B cell (primary cell): Measurements from ENCODE around the gene EFCAB7. TPM values are rescaled to one million over a fixed set of nuclear protein-coding genes. Genes with fewer than 3 reads are reported as not detected.

ENCODE experiments used
- ATAC-seq: fragments of 200-7000 bp; cut with Tn5 transposase; one replicate; pipeline ENCODE4 v1.10.0; 2021; ENCODE audit warnings: low read depth, mild to moderate bottlenecking, moderate number of reproducible peaks, moderate library complexity
- CTCF ChIA-PET: fragments of 350-600 bp; sonication (Branson Sonifier 250); formaldehyde crosslinking; loops from one replicate; lab custom pipeline; 2021; ENCODE audit warnings: antibody characterized with exemption, inconsistent platforms; lab: Charles Lee
- POLR2A ChIA-PET: fragments of 350-600 bp; sonication (Branson Sonifier 250); formaldehyde crosslinking; loops from one replicate; lab custom pipeline; 2021; ENCODE audit warnings: antibody characterized with exemption; lab: Charles Lee
- DNase-seq: peaks from one replicate; pipeline ENCODE4 v3.0.0; 2013
- H2AFZ ChIP-seq: 2 replicates; pipeline ENCODE4 v1.6.1; 2012; ENCODE audit warnings: mild to moderate bottlenecking, low read depth, low read length; ENCODE audit not compliant: insufficient read depth, poor library complexity, severe bottlenecking
- H3K27ac ChIP-seq, 2 donors: 1 replicate in 1 of 2; 2 replicates in 1 of 2; pipeline ENCODE4 v1.5.1; 2012 to 2013; ENCODE audit warnings: low read length in 2 of 2, mild to moderate bottlenecking in 2 of 2, moderate library complexity in 1 of 2
- H3K27me3 ChIP-seq, 4 experiments: fragments of 200-600 bp in 1 of 4; sonication (generic) in 1 of 4; replicated peaks in 1 of 4; 1 replicate in 2 of 4; 2 replicates in 2 of 4; pipeline versions ENCODE4 v1.6.1 to v1.7.0; 2013 to 2016; ENCODE audit warnings: low read length in 3 of 4, mild to moderate bottlenecking in 2 of 4, mixed read lengths in 1 of 4, moderate library complexity in 1 of 4; ENCODE audit not compliant: insufficient read depth in 4 of 4, control insufficient read depth in 3 of 4; ENCODE audit errors: control extremely low read depth in 1 of 4
- H3K36me3 ChIP-seq, 2 experiments: replicated peaks in 1 of 2; 1 replicate in 1 of 2; 2 replicates in 1 of 2; pipeline versions ENCODE4 v1.6.1 to v1.7.1; 2013; ENCODE audit warnings: low read length in 1 of 2; ENCODE audit not compliant: insufficient read depth in 2 of 2, control insufficient read depth in 1 of 2; ENCODE audit errors: control extremely low read depth in 1 of 2, extremely low read depth in 1 of 2
- H3K4me1 ChIP-seq, 2 donors: fragments of 200-600 bp in 1 of 2; sonication (generic) in 1 of 2; 1 replicate in 1 of 2; 2 replicates in 1 of 2; pipeline versions ENCODE4 v1.5.1 to v1.6.1; 2013 to 2017; ENCODE audit warnings: low read length in 2 of 2; ENCODE audit not compliant: control insufficient read depth in 2 of 2, insufficient read depth in 2 of 2
- H3K4me2 ChIP-seq: replicated peaks from 2 replicates; pipeline ENCODE3; 2012; ENCODE audit warnings: mild to moderate bottlenecking, low read depth, low read length; ENCODE audit not compliant: poor library complexity, severe bottlenecking
- H3K4me3 ChIP-seq, 5 experiments: fragments of 200-600 bp in 1 of 5; sonication (generic) in 1 of 5; 1 replicate in 3 of 5; 2 replicates in 2 of 5; pipeline versions ENCODE4 v1.5.1 to v1.7.0; 2011 to 2016; ENCODE audit warnings: low read length in 4 of 5, mild to moderate bottlenecking in 4 of 5, low read depth in 2 of 5, control low read depth in 1 of 5, moderate library complexity in 1 of 5; ENCODE audit not compliant: insufficient read depth in 1 of 5; ENCODE audit errors: control extremely low read depth in 1 of 5, extremely low read depth in 1 of 5
- H3K79me2 ChIP-seq: fragments of 200-600 bp; sonication (generic); one replicate; pipeline ENCODE4 v1.6.0; 2016; ENCODE audit warnings: low read length; ENCODE audit not compliant: control insufficient read depth, insufficient read depth
- H3K9ac ChIP-seq: fragments of 200-600 bp; sonication (generic); 2 replicates; pipeline ENCODE4 v1.6.1; 2017; ENCODE audit warnings: mild to moderate bottlenecking, low read length, moderate library complexity
- H3K9me3 ChIP-seq, 3 donors: one replicate each; pipeline versions ENCODE4 v1.6.1 to v1.7.1; 2013; ENCODE audit warnings: low read length in 2 of 3; ENCODE audit not compliant: control insufficient read depth in 2 of 3, insufficient read depth in 1 of 3; ENCODE audit errors: control extremely low read depth in 1 of 3
- H4K20me1 ChIP-seq: 2 replicates; pipeline ENCODE4 v1.6.0; 2012; ENCODE audit warnings: mild to moderate bottlenecking, low read length; ENCODE audit not compliant: insufficient read depth, control insufficient read depth, poor library complexity, severe bottlenecking
- H3K27ac Mint-ChIP-seq: one replicate; pipeline ENCODE4 v1.8.0; 2021; ENCODE audit warnings: mixed read lengths
- H3K27me3 Mint-ChIP-seq: one replicate; pipeline ENCODE4 v1.8.0; 2021; ENCODE audit warnings: mixed read lengths
- H3K4me1 Mint-ChIP-seq: one replicate; pipeline ENCODE4 v1.8.0; 2021; ENCODE audit warnings: mixed read lengths
- H3K4me3 Mint-ChIP-seq: one replicate; pipeline ENCODE4 v1.8.0; 2021; ENCODE audit warnings: mixed read lengths
- H3K9me3 Mint-ChIP-seq: one replicate; pipeline ENCODE4 v1.8.0; 2022; ENCODE audit warnings: mixed read lengths; ENCODE audit not compliant: insufficient read depth
- EZH2 ChIP-seq: IDR thresholded peaks from 2 replicates; pipeline ENCODE4 v1.6.1; 2012; ENCODE audit warnings: borderline replicate concordance, low read depth, mild to moderate bottlenecking, moderate library complexity, low read length; ENCODE audit not compliant: insufficient read depth, poor library complexity, severe bottlenecking
- WGBS: methylation state at CpG from one replicate; pipeline ENCODE4 v1.1.5; 2013; ENCODE audit warnings: missing lambda C conversion rate; ENCODE audit not compliant: insufficient coverage; 5-methylcytosine and 5-hydroxymethylcytosine counted together
- intact Hi-C: fragments of 100-400 bp; cut with micrococcal nuclease; formaldehyde crosslinking; loops from one replicate; pipeline ENCODE4 v1.10.0; 2022
- polyA plus RNA-seq: library from polyadenylated mRNA; depleted of rRNA; stranded (reverse); fragments of >200 nt; gene quantifications from 2 replicates; pipeline ENCODE4 v1.2.3, GENCODE V29; 2012
- total RNA-seq, 2 donors: library from RNA; stranded (reverse); fragments of 120-200 nt in 1 of 2; gene quantifications; 1 replicate in 1 of 2; 2 replicates in 1 of 2; pipeline versions ENCODE4 v1.2.3 to v1.2.4, GENCODE V29; 2013 to 2022
- TF ChIP-seq, protein P1 (sequence below): fragments of 200-600 bp; IDR thresholded peaks from one replicate; pipeline ENCODE4 v1.8.0; 2022; ENCODE audit warnings: antibody characterized with exemption, mild to moderate bottlenecking

Gene EFCAB7
- total and polyA plus RNA-seq, 2 donors (not counting 1 experiment from before 2014, with no cell fraction given) = 3.6 to 11.2 TPM

DNA sequence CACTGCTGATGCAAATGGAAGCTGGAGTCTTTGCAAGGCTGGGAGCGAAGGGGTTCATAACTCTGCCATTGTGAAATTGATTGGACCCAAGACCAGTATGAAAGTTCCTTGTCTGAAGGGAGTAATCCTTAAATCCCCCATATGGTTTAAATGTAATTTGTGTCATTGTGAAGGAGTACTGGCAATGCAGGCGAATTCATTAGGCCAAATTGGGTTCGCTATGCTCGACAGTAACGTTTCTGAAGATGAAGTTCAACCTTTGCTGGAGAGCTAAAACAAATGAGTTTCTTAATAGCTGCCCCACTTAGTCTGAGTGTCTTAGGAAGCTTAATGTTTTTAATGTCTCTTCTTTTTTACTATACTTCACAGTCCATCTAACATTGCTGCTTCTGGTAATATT, 97.3 kb downstream of the EFCAB7 start:
- H3K9me3 Mint-ChIP-seq = no peaks in the 10 kb centered on the region
- ChIA-PET CTCF (interaction anchor here (0.9 to 1.4 kb wide), 3 partner anchors 71 to 627 kb away, joined by 3 to 5 read pairs (median 3); no protein-coding TSS in a partner anchor), POLR2A (no interaction called here)
- H3K27me3 Mint-ChIP-seq = no peaks in the 10 kb centered on the region
- peaks cover 0 to 4% (median 0%) of the 10 kb centered on the region in 3 donors for H3K9me3 ChIP-seq
- no peak overlapping the region for H3K9ac ChIP-seq
- H3K36me3 ChIP-seq = no peaks in the 10 kb centered on the region
- H3K4me3 Mint-ChIP-seq = no peak overlapping the region
- intact Hi-C loops = no loop called here
- no peaks in the 10 kb centered on the region for H3K79me2 ChIP-seq
- H4K20me1 ChIP-seq = no peaks in the 10 kb centered on the region
- H3K4me1 Mint-ChIP-seq = no peaks in the 10 kb centered on the region
- no peaks in the 10 kb centered on the region for H3K4me1 ChIP-seq
- no peak overlapping the region for H3K4me2 ChIP-seq
- TF ChIP-seq, protein P1, sequence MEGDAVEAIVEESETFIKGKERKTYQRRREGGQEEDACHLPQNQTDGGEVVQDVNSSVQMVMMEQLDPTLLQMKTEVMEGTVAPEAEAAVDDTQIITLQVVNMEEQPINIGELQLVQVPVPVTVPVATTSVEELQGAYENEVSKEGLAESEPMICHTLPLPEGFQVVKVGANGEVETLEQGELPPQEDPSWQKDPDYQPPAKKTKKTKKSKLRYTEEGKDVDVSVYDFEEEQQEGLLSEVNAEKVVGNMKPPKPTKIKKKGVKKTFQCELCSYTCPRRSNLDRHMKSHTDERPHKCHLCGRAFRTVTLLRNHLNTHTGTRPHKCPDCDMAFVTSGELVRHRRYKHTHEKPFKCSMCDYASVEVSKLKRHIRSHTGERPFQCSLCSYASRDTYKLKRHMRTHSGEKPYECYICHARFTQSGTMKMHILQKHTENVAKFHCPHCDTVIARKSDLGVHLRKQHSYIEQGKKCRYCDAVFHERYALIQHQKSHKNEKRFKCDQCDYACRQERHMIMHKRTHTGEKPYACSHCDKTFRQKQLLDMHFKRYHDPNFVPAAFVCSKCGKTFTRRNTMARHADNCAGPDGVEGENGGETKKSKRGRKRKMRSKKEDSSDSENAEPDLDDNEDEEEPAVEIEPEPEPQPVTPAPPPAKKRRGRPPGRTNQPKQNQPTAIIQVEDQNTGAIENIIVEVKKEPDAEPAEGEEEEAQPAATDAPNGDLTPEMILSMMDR = no peak
- TF ChIP-seq EZH2 = no peak
- H3K27me3 ChIP-seq = no peaks in the 10 kb centered on the region
- no peak overlapping the region for H3K27ac ChIP-seq
- no peak for ATAC-seq
- no peak for DNase-seq
- no peak overlapping the region for H2AFZ ChIP-seq
- WGBS = 93% methylated on average over 4 of the region's 5 CpGs
- H3K4me3 ChIP-seq = no peak overlapping the region
- H3K27ac Mint-ChIP-seq = no peak overlapping the region

DNA sequence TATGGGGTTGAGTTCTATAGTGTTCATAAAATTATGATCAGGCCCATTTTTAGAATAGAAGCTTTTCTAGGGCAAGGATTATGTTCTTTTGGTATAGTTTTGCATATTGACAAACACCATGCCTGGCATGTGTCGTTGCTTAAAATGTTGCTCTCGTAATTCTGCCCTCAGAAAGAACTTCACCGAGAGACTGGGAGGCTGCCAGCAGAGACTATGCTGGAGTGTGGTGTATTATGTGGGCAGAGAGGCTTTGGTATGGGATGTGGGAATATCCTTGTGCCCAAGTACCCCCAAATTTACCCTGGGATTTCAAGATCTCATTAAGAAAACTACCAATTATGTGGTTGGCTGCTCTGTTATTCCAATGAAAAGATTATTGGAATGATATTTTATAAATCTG, 97.8 kb downstream of the EFCAB7 start:
- H2AFZ ChIP-seq = no peak overlapping the region
- no peaks in the 10 kb centered on the region for H3K4me1 ChIP-seq
- intact Hi-C loops = no loop called here
- no peaks in the 10 kb centered on the region for H3K27me3 ChIP-seq
- H3K4me2 ChIP-seq = no peak overlapping the region
- peaks cover 0 to 4% (median 0%) of the 10 kb centered on the region in 3 donors for H3K9me3 ChIP-seq
- H4K20me1 ChIP-seq = no peaks in the 10 kb centered on the region
- H3K36me3 ChIP-seq = no peaks in the 10 kb centered on the region
- Mint-ChIP-seq H3K4me1 (no peaks in the 10 kb centered on the region), H3K9me3 (no peaks in the 10 kb centered on the region), H3K4me3 (no peak overlapping the region), H3K27ac (no peak overlapping the region), H3K27me3 (no peaks in the 10 kb centered on the region)
- ChIA-PET CTCF (interaction anchor here (0.9 to 2.5 kb wide), 5 partner anchors 71 to 626 kb away, joined by 3 to 13 read pairs (median 5); no protein-coding TSS in a partner anchor), POLR2A (no interaction called here)
- ATAC-seq = no peak
- no peak for DNase-seq
- no peak overlapping the region for H3K4me3 ChIP-seq
- no peak for TF ChIP-seq EZH2
- TF ChIP-seq, protein P1 = no peak
- H3K27ac ChIP-seq = no peak overlapping the region
- 100% methylated on average over 1 of the region's 3 CpGs for WGBS
- H3K79me2 ChIP-seq = no peaks in the 10 kb centered on the region
- H3K9ac ChIP-seq = no peak overlapping the region
